IMR-90 (cell line): ENCODE measurements around the gene TBC1D17. TPM values are rescaled to one million over a fixed set of nuclear protein-coding genes. Genes with fewer than 3 reads are reported as not detected.

ENCODE experiments used
- ELK1 ChIP-seq: fragments of 150-350 bp; IDR thresholded peaks from 2 replicates; pipeline ENCODE4 v1.6.1; 2016; ENCODE audit warnings: low read depth, mild to moderate bottlenecking, low read length, moderate library complexity, borderline replicate concordance
- microRNA-seq, 2 experiments: library from miRNA; stranded (forward) in 1 of 2; unstranded in 1 of 2; fragments of 10-50 nt in 1 of 2; fragments of <30 nt in 1 of 2; gene quantifications in 1 of 2; microRNA quantifications in 1 of 2; one replicate each; pipeline versions ENCODE3 to v1.1.0; 2013 to 2020; ENCODE audit not compliant: insufficient read depth in 1 of 2, insufficient read length in 1 of 2, unreplicated experiment in 1 of 2
- polyA plus RNA-seq, 3 experiments: library from polyadenylated mRNA; depleted of rRNA; stranded (reverse); fragments of >200 nt; gene quantifications; 2 replicates each; pipeline ENCODE4 v1.2.3, GENCODE V29; 2012; ENCODE audit warnings: low replicate concordance in 1 of 3
- small RNA-seq, 5 experiments: library from RNA; depleted of rRNA; stranded (forward); fragments of <200 nt; gene quantifications; one replicate each; pipeline ENCODE3, GENCODE V24; 2012
- total RNA-seq: library from RNA; depleted of rRNA; stranded (reverse); fragments of >200 nt; gene quantifications from 2 replicates; pipeline ENCODE4 v1.2.3, GENCODE V29; 2012; rRNA removed

TBC1D17 gene
- total and polyA plus RNA-seq, 2 of the 4 experiments (the other 2 are of a cell fraction): 1.1 to 27.8 TPM

DNA sequence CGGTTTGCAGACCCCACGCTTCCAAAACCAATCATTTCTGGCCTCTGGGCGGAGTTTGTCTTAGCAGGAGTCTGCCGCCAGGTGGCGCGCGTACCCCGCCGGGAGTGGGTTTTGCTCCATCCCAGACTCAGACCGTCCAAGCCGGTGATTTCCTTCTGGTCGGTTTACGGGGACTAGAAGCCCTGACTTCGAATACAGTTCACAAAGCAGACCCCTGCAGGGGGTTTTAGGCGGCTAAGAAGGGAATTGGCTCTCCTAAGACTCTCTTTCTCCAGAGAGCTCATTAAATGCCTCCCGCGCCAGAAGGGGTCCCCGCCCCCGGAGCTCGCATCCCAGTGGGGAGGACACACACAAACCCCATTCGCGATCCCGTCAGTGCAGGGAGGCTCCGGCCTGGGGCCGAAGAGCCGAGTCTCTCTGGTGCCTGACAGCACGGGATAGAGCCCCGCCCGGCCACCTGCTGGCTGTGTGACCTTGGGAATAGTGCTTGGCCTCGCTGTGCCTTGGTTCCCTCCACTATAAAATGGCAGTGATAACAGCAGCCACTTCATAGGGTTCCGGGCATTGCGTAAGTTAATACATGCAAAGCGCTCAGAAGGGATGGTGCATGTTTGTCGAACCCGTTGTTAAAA is 60.4 kb downstream of the TBC1D17 start (continued):
- TF ChIP-seq ELK1: no peak

Small RNA genes within 50 kb of the gene (microRNA-seq; reads per million reads assigned to microRNA genes)
- 1.0 to 2.9 reads per million in 2 experiments for gene MIR4749 (ENCODE audit: insufficient read depth in 1 of 2, insufficient read length in 1 of 2, unreplicated experiment in 1 of 2)
- gene MIR4750 (ENCODE audit: unreplicated experiment): not detected
- gene MIR6800 (ENCODE audit: unreplicated experiment): not detected

Small RNA genes within 50 kb of the gene (small RNA-seq; reads per million reads assigned to genes)
- 0 reads per million in 5 experiments for gene MIR4749

Other genes starting within 250 kb of the TBC1D17 start
- gene RRAS, start 237.6 kb upstream of the TBC1D17 start, total RNA-seq: 50.2 and 50.5 TPM in 2 replicates
- gene RRAS, start 237.6 kb upstream of the TBC1D17 start, polyA plus RNA-seq (2012; rRNA removed): 241 and 267 TPM in 2 replicates
- 2.2 and 3.1 TPM in 2 replicates for gene SCAF1, start 235.5 kb upstream of the TBC1D17 start, total RNA-seq
- gene SCAF1, start 235.5 kb upstream of the TBC1D17 start, polyA plus RNA-seq (2012; rRNA removed): 14.6 and 14.8 TPM in 2 replicates
- 37.2 and 39.6 TPM in 2 replicates for gene IRF3, start 211.8 kb upstream of the TBC1D17 start, total RNA-seq
- 65.2 and 95.9 TPM in 2 replicates for gene IRF3, start 211.8 kb upstream of the TBC1D17 start, polyA plus RNA-seq (2012; rRNA removed)
- gene BCL2L12, start 211.8 kb upstream of the TBC1D17 start, total RNA-seq: 3.9 and 4.7 TPM in 2 replicates
- gene BCL2L12, start 211.8 kb upstream of the TBC1D17 start, polyA plus RNA-seq (2012; rRNA removed): 32.6 and 51.4 TPM in 2 replicates
- gene PRMT1, start 200.4 kb upstream of the TBC1D17 start, total RNA-seq: 672 and 840 TPM in 2 replicates
- gene PRMT1, start 200.4 kb upstream of the TBC1D17 start, polyA plus RNA-seq (2012; rRNA removed): 497 and 529 TPM in 2 replicates
- 0.18 and 0.28 TPM in 2 replicates for gene ADM5, start 188.1 kb upstream of the TBC1D17 start, total RNA-seq
- 0.99 and 1.7 TPM in 2 replicates for gene ADM5, start 188.1 kb upstream of the TBC1D17 start, polyA plus RNA-seq (2012; rRNA removed)
- gene CPT1C, start 186.6 kb upstream of the TBC1D17 start, total RNA-seq: 14.2 and 14.7 TPM in 2 replicates
- gene CPT1C, start 186.6 kb upstream of the TBC1D17 start, polyA plus RNA-seq (2012; rRNA removed): 53.1 and 56.1 TPM in 2 replicates
- gene TSKS, start 114.4 kb upstream of the TBC1D17 start, total RNA-seq: not detected in 2 replicates
- gene TSKS, start 114.4 kb upstream of the TBC1D17 start, polyA plus RNA-seq (2012; rRNA removed): 0.10 TPM in 1 of 2 replicates, not detected in the other
- 40.7 and 41.4 TPM in 2 replicates for gene AP2A1, start 110.7 kb upstream of the TBC1D17 start, total RNA-seq
- gene AP2A1, start 110.7 kb upstream of the TBC1D17 start, polyA plus RNA-seq (2012; rRNA removed): 122 and 136 TPM in 2 replicates
- gene FUZ, start 64.4 kb upstream of the TBC1D17 start, total RNA-seq: 10.6 and 14.3 TPM in 2 replicates
- gene FUZ, start 64.4 kb upstream of the TBC1D17 start, polyA plus RNA-seq (2012; rRNA removed): 10.4 and 12.1 TPM in 2 replicates
- 4.7 and 5.3 TPM in 2 replicates for gene MED25, start 59.4 kb upstream of the TBC1D17 start, total RNA-seq
- 37.0 and 38.5 TPM in 2 replicates for gene MED25, start 59.4 kb upstream of the TBC1D17 start, polyA plus RNA-seq (2012; rRNA removed)
- gene PTOV1, start 26.5 kb upstream of the TBC1D17 start, total RNA-seq: 34.4 and 36.1 TPM in 2 replicates
- 106 and 107 TPM in 2 replicates for gene PTOV1, start 26.5 kb upstream of the TBC1D17 start, polyA plus RNA-seq (2012; rRNA removed)
- gene PNKP, start 10.1 kb upstream of the TBC1D17 start, total RNA-seq: 10.6 and 14.2 TPM in 2 replicates
- gene PNKP, start 10.1 kb upstream of the TBC1D17 start, polyA plus RNA-seq (2012; rRNA removed): 25.0 and 33.0 TPM in 2 replicates
- 3.6 and 5.0 TPM in 2 replicates for gene AKT1S1, start 347 bp upstream of the TBC1D17 start, total RNA-seq
- gene AKT1S1, start 347 bp upstream of the TBC1D17 start, polyA plus RNA-seq (2012; rRNA removed): 54.4 and 68.7 TPM in 2 replicates
- gene IL4I1, start 19.2 kb downstream of the TBC1D17 start, total RNA-seq: under 0.01 and 0.36 TPM in 2 replicates
- gene IL4I1, start 19.2 kb downstream of the TBC1D17 start, polyA plus RNA-seq (2012; rRNA removed): 0.27 and 0.31 TPM in 2 replicates
- 2.7 and 3.3 TPM in 2 replicates for gene ATF5, start 51.5 kb downstream of the TBC1D17 start, total RNA-seq
- 13.3 and 15.7 TPM in 2 replicates for gene ATF5, start 51.5 kb downstream of the TBC1D17 start, polyA plus RNA-seq (2012; rRNA removed)
- gene NUP62, start 51.8 kb downstream of the TBC1D17 start, total RNA-seq: 21.3 and 26.4 TPM in 2 replicates
- gene NUP62, start 51.8 kb downstream of the TBC1D17 start, polyA plus RNA-seq (2012; rRNA removed): 29.7 and 32.4 TPM in 2 replicates
- gene SIGLEC11, start 83.5 kb downstream of the TBC1D17 start, total RNA-seq: not detected in 2 replicates
- gene SIGLEC11, start 83.5 kb downstream of the TBC1D17 start, polyA plus RNA-seq (2012; rRNA removed): not detected in 2 replicates
- 20.6 and 28.7 TPM in 2 replicates for gene VRK3, start 147.7 kb downstream of the TBC1D17 start, total RNA-seq
- gene VRK3, start 147.7 kb downstream of the TBC1D17 start, polyA plus RNA-seq (2012; rRNA removed): 27.9 and 35.8 TPM in 2 replicates
- 10.8 and 13.3 TPM in 2 replicates for gene ZNF473, start 148.3 kb downstream of the TBC1D17 start, total RNA-seq
- 3.6 and 4.5 TPM in 2 replicates for gene ZNF473, start 148.3 kb downstream of the TBC1D17 start, polyA plus RNA-seq (2012; rRNA removed)